CD4-positive, alpha-beta T cell treated with Interferon alpha-2 for 1 hour (primary cell): ENCODE measurements around the gene ARIH2.

Experiments used
- DNase-seq, 2 donors: peaks; one replicate each; pipeline ENCODE4 v3.0.0-alpha.2; 2020 to 2022

The ARIH2 gene

DNA sequence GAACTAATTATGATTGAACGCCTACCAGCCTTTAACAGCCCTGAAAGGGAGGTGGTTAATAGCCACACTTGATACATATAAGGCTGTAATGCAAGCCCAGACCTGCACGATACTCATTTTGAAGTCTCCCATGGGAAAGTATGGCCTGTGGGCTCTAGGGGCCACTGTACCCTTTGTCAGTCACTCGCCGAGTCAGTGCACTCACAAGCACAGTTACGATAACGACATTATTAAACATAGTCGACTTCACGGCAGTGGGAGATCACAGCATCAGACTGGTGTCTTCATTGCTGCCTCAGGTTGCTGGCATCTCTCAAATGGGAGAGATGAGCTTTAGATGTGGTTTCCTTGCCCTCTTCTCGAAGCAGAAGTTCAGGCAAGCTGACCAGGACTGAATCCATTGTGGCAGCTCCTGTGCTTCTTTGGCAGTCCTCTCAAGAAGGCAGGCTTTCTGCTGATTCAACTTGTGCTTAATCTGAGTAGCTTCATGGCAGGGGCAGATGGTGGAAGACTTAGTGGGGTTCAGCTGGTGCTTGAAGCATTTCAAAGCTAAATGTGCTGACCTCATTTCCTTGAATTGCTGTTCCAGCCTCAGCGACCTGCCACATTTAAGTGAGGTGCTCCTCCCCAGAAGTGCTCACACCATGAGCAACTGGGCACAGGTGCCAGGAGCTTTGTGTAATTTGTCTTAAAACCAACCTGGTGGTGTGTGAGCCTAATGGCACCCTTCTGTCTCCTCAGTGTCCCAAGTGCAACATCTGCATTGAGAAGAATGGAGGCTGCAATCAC, 55.6 kb downstream of the ARIH2 start:
- no peak for DNase-seq

DNA sequence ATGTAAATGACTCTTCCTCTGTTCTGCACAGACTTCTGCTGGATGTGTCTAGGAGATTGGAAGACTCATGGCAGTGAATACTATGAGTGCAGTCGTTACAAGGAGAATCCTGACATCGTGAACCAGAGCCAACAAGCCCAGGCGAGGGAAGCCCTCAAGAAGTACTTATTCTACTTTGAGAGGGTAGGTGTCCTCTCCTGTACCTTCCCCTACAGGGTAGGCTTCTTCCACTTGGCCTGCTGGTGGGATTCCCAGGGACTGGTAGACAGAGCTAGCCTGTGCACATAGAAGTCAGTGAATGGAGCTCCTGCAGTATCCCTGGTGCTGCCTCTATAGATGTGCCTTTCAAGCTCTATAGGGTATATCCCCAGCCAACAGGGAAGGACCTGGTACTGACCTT, 60.8 kb downstream of the ARIH2 start:
- no peak for DNase-seq

DNA sequence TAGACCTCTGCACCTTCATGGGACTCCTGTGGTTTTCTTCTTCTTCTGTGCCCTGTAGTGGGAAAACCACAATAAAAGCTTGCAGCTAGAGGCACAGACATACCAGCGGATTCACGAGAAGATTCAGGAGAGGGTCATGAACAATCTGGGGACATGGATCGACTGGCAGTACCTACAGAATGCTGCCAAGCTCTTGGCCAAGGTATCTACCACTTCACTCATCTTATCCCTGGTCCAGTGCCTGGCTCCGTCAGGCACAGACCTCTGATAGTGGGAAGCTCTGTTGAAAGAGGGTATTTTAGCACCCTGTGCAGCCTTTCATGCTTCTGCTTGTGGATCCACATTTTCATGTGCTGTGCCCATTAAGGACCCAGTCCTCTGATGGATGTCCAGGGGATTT, 61.7 kb downstream of the ARIH2 start:
- DNase-seq: no peak

DNA sequence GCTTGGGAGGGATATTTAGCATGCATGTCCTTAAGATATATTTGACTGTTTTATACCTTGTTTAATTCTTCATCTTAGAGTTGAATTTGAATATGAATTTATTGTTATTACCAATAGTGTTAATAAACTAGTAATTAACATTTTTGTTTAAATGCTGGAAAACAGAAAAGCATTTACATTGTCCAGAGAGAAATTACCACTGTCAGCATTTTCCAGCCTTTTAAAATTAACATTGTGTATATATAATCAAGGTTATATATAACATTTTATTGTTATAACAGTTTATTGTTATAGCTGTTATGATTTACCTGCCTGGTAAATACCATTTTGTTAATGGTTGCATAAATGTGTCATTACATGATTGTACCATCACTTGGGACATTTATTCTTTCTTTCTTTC, 63.4 kb downstream of the ARIH2 start:
- DNase-seq: no peak

DNA sequence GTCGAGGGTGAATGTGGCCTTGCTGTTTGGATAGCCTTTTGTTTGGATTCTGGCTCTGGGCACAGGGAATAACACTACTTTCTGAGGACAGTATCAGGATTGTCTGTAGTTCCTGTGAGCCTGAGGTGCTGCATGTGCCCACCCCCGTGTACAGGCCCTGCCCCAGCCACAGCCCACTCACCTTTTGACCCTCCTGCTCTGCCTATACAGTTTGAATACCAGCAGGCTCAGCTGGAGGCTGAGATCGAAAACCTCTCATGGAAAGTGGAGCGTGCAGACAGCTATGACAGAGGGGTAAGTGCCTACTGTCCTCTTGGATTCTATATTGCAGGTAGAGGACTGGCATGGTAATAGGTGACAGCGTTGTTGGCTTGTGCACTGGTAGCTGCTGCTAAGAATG, 64.0 kb downstream of the ARIH2 start:
- DNase-seq: no peak

DNA sequence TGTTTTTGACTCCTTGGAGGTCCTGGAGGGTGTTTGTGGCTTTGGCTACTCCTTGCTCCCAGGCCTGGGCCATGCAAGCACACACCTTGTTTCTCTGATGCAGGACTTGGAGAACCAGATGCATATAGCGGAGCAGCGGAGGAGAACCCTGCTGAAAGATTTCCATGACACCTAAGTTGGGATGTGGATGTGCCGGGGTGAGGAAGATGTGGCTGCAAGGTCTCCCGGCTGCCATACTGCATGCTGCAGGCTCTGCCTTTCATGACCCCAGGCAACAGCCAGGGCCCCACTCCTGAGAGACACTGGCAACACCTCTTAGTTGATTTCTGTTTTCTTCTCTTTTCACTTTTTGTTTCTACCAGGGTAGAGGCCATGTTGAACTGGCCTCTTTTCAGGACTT, 64.5 kb downstream of the ARIH2 start:
- no peak for DNase-seq

DNA sequence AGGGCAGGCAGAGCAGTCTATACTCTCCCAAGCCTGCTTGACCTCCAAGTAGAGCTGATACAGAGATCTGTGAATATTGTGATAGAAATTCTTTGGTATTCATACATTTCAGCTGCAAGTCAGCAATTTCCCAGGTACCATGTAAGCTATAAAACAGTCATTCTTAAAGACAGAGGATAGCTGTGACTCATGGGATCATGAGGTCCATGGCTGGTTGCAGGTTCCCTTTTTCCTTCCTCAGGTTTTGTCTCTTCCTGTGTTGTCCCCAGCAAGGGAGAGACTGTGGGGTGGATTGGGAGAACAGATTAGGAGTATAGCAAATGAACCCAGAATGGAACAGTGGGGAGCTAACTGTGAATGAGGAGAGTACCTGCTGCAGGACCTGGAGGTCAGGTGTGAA, 66.0 kb downstream of the ARIH2 start:
- DNase-seq: no peak

DNA sequence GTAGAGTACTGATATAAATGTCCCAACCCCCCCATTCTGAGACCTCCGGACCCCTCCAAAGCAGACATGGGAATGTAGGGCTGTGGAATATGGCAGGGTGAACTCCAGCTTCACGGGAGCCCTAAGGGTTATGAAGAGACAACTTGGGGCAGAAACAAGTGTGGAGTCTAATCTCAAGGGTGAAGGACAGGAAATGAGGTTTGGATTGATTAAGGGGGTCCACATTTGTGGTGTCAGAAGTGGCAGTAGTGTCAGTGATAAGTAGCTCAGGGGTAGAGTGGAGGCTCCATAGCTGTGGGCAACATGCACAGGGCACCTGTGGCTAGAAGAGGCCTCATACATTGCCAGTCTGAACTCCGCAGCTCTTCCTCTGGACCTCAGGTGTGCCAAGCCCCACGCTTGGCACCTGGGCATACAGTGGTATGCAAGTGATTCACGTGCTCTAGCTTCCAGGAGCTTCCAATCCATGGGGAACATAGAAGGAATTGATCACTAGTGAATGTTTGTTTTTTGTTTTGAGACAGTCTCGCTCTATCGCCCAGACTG, 67.3 kb downstream of the ARIH2 start:
- DNase-seq: no peak

DNA sequence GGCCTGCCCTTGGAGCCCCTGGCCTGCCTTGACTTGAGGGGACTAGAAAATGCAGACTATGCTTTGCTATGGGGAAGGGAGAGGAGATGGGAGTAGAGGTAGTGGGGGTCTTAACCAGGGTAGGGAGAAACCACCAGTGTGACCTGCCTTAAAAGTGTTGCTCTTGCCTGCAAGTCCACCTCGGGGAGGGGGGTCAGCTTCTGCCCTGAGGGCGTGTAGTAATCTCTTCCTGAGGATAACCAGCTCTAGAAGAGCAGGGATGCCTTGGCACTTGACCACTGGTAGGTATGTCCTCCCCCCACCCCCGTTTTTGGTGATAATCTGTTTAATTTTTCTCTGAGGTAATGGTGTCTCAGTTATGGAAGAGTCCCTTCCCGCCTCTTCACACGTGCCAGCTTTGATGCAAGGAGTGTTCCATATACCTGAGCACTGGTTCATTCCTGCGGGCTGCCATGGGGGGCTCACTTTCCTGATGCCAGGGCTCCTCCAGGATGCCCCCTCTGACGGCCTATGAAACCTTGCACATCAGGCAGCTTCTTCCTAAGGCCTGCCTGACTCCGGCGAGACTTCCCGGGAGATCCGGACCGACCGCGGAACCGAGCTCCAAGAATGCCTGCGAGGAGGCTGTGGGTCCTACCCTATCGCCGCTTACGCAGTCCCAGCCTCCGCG, 70.6 kb downstream of the ARIH2 start:
- DNase-seq: no peak

DNA sequence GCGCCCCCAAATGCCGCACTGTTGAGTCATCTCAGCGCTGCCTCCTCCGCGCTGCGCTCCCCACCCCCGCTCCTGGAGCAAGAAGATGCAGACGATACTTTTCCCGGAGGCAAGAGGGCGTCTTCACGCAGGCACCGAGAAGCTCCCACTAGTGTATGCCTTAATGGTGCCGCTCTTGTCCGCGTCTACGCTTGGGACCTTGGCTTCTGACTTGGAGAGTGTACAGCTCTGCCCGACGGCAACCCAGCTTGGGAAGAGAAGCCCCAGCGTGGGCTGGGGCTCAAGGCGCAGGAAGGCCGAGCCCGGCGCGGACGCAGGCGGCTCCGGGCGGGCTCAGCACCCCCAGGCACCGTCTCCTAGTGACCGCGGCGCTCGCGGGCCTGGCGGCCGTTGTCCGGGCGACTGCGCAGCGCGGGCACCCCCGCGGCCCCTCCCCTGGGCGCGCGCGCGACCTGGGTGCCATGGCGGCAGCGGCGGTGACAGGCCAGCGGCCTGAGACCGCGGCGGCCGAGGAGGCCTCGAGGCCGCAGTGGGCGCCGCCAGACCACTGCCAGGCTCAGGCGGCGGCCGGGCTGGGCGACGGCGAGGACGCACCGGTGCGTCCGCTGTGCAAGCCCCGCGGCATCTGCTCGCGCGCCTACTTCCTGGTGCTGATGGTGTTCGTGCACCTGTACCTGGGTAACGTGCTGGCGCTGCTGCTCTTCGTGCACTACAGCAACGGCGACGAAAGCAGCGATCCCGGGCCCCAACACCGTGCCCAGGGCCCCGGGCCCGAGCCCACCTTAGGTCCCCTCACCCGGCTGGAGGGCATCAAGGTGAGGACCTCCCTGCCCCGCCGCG, 71.4 kb downstream of the ARIH2 start, which contains the start of gene P4HTM:
TSS of gene P4HTM (plus strand) at position 446 of the 840 bp plus-strand sequence. CDS start at position 462, 16 bp downstream.
- peak; percentile 59 to 71 for DNase-seq

DNA sequence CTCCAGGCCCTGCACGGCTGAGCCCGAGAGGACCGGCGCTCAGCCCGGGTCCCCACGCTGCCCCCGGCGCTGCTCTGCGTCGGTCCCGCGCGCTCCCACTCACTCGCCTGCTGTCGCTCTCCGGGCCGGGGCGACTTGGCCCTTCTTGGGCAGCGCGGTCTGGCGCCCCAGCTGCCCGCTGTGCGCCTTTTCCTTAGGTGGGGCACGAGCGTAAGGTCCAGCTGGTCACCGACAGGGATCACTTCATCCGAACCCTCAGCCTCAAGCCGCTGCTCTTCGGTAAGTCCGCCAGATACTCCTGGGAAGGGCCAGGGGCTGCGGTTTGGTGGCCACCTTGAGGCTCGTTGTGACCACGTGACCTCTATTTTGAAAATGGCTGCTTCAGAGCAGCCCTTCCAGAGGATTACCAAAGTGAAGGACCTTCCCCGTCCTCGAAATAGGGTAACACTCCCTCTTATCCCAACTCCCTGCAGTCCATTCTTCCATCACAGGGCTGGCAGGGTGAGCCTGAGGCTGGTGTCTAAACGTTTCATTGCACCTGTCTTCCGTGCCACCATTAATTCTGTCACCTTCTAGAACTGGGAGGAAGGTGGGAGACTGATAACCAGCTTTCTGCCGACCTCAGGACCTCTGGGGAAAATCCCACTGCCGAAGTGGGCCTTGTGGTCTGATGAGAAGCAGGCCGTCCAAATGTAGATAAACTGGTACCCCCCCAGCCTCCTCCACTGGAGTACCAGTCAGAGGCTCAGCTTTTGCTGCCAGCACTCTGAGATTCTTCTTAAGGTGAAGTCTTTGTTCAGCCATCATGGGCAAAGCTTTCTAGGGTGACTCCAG, 72.2 kb downstream of the ARIH2 start:
- peak in 1 of 2 donors; percentile 50 for DNase-seq

DNA sequence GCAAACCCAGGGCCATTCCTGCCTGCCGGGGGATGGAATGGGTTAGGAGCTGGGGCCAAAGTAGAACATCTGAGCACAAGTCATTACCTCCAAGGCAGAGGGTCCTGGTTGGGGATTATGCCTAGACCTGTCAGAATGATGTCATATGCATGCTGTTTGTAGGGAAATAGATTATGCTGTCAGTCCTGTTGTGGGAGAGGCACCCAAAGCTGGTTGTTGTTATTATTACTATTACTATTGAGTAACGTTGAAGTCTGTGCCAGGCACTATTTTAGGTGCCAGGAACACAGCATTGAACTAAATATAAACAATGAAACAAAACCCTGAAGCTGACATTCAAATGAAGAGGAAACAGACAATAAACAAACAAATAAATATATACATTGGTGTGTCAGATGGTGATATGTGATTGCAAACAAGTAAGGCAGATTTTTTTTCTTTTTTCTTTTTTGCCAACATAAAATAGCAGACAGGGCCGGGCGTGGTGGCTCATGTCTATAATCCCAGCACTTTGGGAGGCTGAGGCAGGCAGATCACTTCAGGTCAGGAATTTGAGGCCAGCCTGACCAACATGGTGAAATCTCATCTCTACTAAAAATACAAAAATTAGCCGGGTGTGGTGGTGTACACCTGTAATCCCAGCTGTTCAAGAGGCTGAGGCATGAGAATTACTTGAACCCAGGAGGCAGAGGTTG, 73.4 kb downstream of the ARIH2 start:
- no peak for DNase-seq

DNA sequence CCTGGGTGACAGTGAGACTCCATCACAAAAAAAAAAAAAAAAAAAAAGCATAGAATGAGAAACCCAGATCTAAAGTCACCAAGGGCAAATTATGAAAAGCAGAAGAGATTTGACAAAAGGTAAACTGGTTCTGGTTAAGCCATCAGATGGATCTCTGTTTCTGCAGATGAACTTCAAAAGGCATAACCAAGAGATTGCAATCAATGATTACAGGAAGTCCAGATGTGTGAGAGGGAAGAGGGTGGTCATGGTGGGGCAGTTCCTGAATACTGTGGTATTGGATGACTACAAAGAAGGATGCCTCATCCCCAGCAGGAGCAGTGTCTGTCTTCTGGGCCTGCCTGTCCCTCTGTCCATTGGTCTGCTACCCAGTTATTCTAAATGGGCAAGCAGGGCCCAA, 75.2 kb downstream of the ARIH2 start:
- no peak for DNase-seq

DNA sequence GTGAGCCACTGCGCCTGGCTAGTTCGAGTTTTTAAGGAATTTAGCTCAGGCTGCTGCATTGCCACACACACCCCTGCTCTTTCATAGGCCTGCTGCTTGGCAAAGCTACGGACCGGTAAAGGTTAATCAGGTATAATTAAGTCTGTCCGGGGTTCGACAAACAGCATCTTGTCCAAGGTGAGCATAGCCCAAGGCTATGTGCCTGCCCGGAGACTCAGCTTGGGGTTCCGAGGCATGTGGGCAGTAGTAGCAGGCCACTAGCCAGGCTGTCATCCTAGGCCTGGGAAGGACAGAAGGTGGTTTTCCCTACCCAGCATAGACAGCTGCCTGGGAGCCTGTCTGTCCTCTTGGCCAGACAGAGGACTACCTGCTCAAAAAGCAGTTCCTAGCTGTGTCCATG, 78.0 kb downstream of the ARIH2 start:
- no peak for DNase-seq

DNA sequence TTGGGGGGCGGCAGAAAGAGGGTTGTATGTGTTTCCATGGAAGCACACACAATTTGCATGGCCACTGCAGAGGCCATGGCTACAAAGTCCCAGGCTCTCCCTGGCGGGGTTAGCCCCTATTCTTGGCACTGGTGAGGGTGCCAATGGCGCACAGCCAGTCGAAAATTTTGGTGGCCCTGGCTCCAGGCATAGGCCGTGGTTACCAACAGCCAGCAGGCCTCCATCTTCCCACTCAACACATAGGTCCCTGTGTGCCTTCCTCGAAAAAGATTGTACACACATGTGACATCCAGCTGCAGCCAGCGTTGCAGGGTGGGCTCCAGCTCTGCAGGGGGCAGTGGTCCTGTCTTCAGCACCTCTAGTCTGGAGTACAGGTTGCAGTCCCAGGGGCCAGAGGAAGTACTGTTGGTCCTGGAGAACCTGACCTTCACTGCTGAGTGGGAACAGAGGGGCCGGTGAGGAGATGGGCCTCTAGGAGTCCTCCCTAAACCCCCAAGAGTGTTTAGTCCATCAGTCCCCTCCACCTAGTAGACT, 78.5 kb downstream of the ARIH2 start:
- DNase-seq: no peak

DNA sequence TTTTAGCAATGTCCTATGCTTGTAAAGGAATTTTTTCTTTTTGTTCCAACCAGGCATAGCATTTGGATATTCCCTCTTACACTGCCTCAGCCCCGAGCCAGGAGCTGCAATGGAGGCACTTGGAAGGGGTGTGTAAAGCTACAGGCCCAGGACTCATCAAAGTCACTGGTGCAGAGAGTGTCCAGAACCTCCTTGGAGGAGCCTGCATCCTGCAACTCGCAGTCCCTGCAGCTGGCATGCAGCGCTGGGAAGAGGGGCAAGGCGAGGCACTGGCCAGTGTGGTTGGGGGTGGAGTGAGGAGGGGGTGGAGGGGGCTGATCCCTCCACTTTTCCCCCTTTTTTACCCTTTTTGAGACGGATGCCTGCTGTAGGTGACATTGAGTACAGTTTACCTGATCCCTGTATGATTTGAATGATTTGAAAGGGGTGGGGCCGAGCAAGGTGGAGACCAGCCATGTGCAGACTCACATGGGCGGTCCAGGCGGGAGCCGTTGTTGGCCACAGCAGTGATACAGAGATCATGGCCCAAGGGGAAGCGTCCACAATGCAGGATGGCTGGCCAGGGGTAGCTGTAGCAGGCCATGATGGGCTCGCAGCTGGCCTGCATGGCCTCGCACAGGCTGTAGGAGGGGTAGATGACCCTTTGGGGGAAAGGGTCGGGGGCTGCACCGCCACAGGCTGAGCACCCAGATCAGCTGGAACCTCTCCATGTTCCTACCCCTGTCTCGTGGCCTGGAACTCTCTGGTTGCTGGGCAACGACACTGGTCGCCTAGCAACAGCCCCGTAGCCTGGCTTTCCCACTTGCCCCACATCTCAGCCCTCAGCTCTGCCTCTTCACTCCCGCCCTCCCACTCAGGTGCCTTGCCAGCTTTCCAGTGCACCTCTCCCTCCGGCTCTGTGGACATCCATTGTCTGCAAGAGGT, 79.3 kb downstream of the ARIH2 start:
- DNase-seq: no peak

DNA sequence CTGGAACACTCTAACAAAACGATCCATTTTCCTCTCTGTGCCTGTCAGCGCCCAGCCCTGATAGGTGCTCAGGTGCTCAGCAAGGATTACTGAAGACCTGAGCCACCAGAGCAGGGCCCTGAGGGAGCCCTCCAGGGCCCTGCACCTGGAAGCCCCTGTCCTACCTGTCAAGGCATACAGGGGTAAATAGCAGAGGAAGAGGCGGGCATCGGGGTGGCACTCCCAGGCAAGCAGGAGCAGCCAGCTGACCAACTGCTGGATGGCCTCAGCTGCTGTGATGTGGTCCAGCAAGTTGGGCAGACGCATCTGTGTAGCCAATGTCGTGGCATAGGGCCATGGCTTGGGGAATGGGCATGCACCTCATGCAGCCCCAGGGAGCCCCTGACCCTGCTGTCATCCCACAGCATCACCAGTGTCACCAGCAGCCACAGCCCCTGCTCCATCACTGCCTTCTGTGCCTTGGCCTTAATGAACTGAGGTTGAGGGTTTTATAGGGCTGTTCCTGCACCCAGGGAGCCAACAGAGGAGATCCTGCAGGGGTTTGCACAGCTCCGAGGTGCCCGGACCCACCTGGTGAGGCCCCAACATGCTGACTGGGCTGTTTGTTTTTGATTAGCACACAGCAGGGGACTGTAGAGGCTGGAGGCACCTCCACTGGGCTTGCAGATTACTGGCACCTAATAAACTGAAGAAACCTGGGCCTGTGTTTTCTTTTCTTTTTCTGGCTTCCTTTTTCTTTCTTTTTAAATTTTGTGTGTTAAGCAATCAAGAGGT, 80.6 kb downstream of the ARIH2 start:
- DNase-seq: no peak

DNA sequence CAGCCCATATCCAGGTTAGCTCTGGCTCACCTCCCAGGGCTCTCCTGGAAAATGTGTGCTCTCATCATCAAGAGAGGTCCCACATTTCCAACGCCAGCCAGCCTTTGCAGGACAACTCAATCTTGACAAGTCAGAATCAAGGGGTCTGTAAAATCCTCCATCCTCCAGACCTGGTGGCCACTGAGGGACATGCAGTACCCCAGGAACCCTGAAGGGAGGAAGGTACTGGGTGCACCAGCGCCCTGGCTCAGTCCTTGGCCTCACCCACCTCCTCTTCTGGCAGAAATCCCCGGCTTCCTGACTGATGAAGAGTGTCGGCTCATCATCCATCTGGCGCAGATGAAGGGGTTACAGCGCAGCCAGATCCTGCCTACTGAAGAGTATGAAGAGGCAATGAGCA, 82.5 kb downstream of the ARIH2 start:
- DNase-seq: no peak
